Activated CD8-positive, alpha-beta memory T cell treated with anti-CD3 and anti-CD28 coated beads, Interleukin-2, amount 10 ng/mL, durations not matched to agents 7 days and 5 days (primary cell): Measurements from ENCODE around the gene PLA2G2C. TPM values are rescaled to one million over a fixed set of nuclear protein-coding genes. Genes with fewer than 3 reads are reported as not detected.

Source experiments
- ATAC-seq: fragments of 150-1000 bp; cut with Tn5 transposase; one replicate; pipeline ENCODE4 v1.10.0; 2021; ENCODE audit warnings: moderate library complexity
- CTCF ChIA-PET: fragments of 350-600 bp; sonication (Branson Sonifier 250); formaldehyde crosslinking; loops from one replicate; lab custom pipeline; 2021; ENCODE audit warnings: antibody characterized with exemption; lab: Charles Lee
- DNase-seq: peaks from one replicate; pipeline ENCODE4 v3.0.0-alpha.2; 2020
- H3K27ac Mint-ChIP-seq: one replicate; pipeline ENCODE4 v1.8.0; 2021; ENCODE audit warnings: mild to moderate bottlenecking, mixed read lengths
- H3K27me3 Mint-ChIP-seq: one replicate; pipeline ENCODE4 v1.8.0; 2021; ENCODE audit warnings: mixed read lengths
- H3K36me3 Mint-ChIP-seq: one replicate; pipeline ENCODE4 v1.8.0; 2021; ENCODE audit warnings: mild to moderate bottlenecking, mixed read lengths
- H3K4me1 Mint-ChIP-seq: one replicate; pipeline ENCODE4 v1.8.0; 2021; ENCODE audit warnings: mixed read lengths
- H3K4me3 Mint-ChIP-seq: one replicate; pipeline ENCODE4 v1.8.0; 2021; ENCODE audit warnings: mild to moderate bottlenecking, moderate library complexity, mixed read lengths
- H3K9me3 Mint-ChIP-seq: one replicate; pipeline ENCODE4 v1.8.0; 2022; ENCODE audit warnings: low read depth, mixed read lengths
- total RNA-seq, 2 experiments: library from RNA; stranded (reverse); gene quantifications; one replicate each; pipeline ENCODE4 v1.2.3, GENCODE V29; 2021

Gene PLA2G2C
- total RNA-seq, 2 experiments from 2014 or later = not detected

DNA sequence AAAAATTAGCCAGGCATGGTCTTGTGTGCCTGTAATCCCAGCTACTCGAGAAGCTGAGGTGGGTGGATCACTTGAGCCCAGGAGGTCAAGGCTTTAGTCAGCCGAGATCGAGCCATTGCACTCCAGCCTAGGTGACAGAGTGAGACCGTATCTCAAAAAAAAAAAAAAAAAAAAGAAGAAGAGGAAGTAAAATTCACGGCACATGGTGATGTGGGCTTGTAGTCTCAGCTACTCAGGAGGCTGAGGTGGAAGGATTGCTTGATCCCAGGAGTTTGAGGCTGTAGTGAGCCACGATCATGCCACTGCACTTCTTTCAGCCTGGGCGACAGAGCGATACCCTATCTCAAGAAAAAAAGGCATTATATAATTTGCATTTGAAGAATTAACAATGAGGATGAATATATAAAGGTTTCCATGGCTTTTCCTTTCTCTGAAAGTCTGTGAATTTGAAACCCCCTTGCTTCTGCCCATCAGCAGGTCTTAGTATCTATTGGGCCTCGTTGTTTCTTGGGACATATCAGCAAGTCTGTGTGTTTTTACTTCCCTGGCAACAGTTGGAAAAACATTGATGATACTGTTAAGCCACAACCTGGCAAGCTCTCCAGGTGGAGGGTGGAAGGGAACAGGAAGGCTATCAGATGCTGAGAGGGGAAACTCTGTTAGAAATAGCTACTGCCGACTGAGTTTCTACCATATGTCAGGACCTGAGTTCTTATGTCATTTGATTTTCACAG is 62.4 kb downstream of the PLA2G2C start:
- H3K27ac Mint-ChIP-seq = no peak overlapping the region
- ATAC-seq = no peak
- H3K9me3 Mint-ChIP-seq = no peaks in the 10 kb centered on the region
- no peaks in the 10 kb centered on the region for H3K36me3 Mint-ChIP-seq
- CTCF ChIA-PET = no interaction called here
- DNase-seq = no peak
- peaks cover 20% of the 10 kb centered on the region for H3K27me3 Mint-ChIP-seq
- peaks cover 2% of the 10 kb centered on the region for H3K4me1 Mint-ChIP-seq
- no peak overlapping the region for H3K4me3 Mint-ChIP-seq

DNA sequence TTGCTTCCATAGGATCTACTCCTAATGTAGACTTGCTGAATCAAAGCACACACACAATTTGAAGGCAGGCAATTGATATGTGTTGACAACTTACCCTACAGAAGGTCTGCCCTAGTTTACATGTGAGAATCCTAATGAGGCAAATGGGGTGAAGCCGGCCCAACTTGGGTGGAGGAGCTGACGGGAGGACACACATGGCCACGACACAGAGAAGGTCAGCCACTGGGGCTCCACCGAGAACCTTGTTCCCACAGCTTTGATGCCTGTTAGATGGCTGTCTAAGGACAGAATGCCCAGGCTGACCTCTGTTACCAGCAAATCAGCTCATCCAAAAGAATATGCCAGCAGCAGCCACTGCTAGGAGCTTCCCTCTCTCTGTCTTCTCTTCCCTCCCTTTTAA is 65.5 kb downstream of the PLA2G2C start:
- CTCF ChIA-PET = no interaction called here

DNA sequence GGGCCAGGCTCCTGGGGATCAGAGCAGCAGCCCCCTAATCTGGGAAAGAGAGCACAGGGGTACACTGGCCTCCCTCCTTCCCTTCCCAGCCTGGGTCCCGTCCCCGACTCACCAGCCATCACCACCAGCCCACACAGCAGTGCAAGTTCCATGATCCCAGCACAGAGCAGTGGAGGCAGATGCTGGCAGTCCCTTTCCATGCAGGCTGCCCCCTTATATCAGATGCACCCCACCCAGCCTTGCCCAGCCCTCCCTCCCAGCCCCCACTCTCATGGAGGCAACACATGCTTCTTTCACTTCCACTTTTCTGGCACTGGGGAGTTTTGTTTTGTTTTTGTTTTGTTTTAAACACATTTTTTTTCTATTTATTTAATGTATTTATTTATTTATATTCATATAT is 67.0 kb downstream of the PLA2G2C start, which contains the start of gene PLA2G2D:
Gene PLA2G2D (minus strand): TSS at position 190 of the 400 bp plus-strand sequence. CDS start 38 bp downstream, at position 152.
- H3K27ac Mint-ChIP-seq = no peak within 1 kb of the TSS
- H3K4me1 Mint-ChIP-seq = no peaks in the 10 kb centered on the region
- DNase-seq (no peak), ATAC-seq (no peak)
- CTCF ChIA-PET = no interaction called here
- no peaks in the 10 kb centered on the region for H3K36me3 Mint-ChIP-seq
- no peaks in the 10 kb centered on the region for H3K9me3 Mint-ChIP-seq
- no peak within 1 kb of the TSS for H3K4me3 Mint-ChIP-seq
- H3K27me3 Mint-ChIP-seq = peaks cover 27% of the 10 kb centered on the region

More for the DNA sequence above, 65.5 kb downstream of the PLA2G2C start:
- no peak for ATAC-seq
- no peak for DNase-seq
- Mint-ChIP-seq H3K36me3 (no peaks in the 10 kb centered on the region), H3K4me3 (no peak overlapping the region), H3K9me3 (no peaks in the 10 kb centered on the region), H3K4me1 (peaks cover under 1% of the 10 kb centered on the region), H3K27me3 (peaks cover 29% of the 10 kb centered on the region), H3K27ac (no peak overlapping the region)

DNA sequence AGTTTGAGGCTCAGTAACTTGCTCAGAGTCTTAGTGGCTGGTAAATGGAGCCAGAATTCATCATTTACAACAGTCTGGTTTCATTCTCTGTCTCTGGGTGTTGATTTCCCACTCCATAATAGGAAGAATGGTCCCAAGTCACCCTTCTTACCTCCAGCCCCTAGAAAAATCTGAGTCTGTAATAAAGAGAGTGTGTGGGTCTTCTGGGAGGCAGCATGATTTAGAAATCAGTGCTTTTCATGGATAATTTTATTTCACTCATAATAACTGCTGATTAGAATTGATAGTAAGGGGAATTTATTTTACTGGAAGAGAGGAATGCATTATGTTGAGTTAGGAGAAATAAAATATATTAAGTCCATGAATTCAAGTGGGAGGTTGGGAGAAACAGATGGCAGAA is 69.1 kb downstream of the PLA2G2C start:
- peaks cover 25% of the 10 kb centered on the region for H3K27me3 Mint-ChIP-seq
- CTCF ChIA-PET = interaction anchor here (1.2 kb wide), 1 partner anchor 25 kb away, joined by 3 read pairs; no protein-coding TSS in a partner anchor
- no peaks in the 10 kb centered on the region for H3K9me3 Mint-ChIP-seq
- H3K4me1 Mint-ChIP-seq = no peaks in the 10 kb centered on the region
- no peak overlapping the region for H3K4me3 Mint-ChIP-seq
- no peak for DNase-seq
- ATAC-seq = no peak
- H3K36me3 Mint-ChIP-seq = no peaks in the 10 kb centered on the region
- no peak overlapping the region for H3K27ac Mint-ChIP-seq

DNA sequence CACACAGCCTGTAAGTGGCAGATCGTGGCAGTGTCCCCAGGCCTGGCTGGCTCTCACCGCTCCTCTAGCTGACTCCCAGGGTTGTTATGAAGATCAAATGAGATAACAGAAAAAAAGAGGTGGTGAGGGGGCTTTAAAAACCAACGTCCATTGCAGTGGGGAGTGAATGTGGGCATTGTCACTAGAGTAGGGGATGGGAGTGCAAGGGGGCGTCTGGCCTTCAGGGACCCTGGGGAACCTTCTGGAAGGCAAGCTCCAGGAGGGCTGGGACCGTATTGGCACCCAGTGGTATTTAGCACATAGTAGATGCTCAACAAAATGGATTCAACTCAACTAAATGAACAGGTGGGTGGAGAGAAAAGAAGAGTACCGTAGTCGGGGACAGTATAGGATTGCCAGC is 70.4 kb downstream of the PLA2G2C start:
- Mint-ChIP-seq H3K27me3 (peaks cover 21% of the 10 kb centered on the region), H3K9me3 (no peaks in the 10 kb centered on the region), H3K27ac (no peak overlapping the region), H3K4me3 (no peak overlapping the region), H3K36me3 (no peaks in the 10 kb centered on the region), H3K4me1 (no peaks in the 10 kb centered on the region)
- CTCF ChIA-PET = no interaction called here
- ATAC-seq (no peak), DNase-seq (no peak)

DNA sequence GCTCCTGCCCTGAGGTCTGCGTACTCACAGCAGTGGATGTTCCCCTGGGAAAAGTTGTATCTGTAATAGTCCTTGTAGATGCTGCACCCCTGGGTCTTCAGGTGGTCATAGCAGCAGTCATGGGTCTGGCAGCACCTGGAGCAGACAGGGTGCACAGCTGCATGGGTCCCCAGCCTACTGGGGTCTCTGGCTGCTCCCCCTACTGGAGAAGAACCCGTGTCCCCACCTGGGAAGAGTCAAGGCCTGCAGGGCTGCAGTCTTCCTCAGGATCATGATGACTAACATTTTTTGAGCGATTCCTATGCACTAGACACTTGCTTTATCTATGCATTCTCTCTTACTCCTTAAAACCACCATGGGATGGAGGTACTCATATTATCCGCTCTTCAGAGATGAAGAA is 70.8 kb downstream of the PLA2G2C start:
- H3K27me3 Mint-ChIP-seq = peaks cover 20% of the 10 kb centered on the region
- no peak overlapping the region for H3K27ac Mint-ChIP-seq
- DNase-seq (no peak), ATAC-seq (no peak)
- CTCF ChIA-PET = no interaction called here
- H3K4me1 Mint-ChIP-seq = no peaks in the 10 kb centered on the region
- H3K36me3 Mint-ChIP-seq = no peaks in the 10 kb centered on the region
- no peak overlapping the region for H3K4me3 Mint-ChIP-seq
- H3K9me3 Mint-ChIP-seq = no peaks in the 10 kb centered on the region

DNA sequence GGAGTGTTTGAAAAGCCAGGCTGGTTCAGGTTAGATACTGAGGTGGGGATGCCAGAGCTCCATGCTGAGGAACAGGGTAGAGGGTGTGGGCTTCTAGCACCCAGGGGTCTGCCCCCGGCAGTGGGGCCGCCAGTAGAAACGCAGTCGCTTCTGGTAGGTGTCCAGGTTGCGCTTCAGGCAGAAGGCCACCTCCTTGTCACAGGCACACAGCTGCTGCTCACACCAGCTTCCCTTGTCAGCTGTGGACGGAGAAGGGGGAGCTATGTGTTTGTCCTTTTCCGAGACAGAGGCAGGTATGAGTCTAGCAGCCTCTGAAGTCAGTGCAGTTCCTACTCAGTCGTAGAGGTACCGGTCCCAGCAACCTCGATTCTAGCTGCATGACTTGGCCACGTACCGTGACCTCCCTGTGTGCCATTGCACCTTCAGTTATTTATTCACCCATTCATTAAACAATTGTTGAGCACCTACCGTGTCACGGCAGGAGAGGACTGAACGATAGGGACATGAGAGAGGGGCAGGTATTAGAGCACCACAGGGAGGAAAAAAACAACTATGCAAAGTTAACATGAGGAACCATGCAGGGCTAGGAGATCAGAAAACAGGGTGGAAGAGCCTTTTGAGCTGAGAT is 72.2 kb downstream of the PLA2G2C start:
- CTCF ChIA-PET = interaction anchor here (0.6 kb wide), 1 partner anchor 98 kb away, joined by 3 read pairs; no protein-coding TSS in a partner anchor
- H3K4me1 Mint-ChIP-seq = no peaks in the 10 kb centered on the region
- ATAC-seq = no peak

More for the DNA sequence above, 72.2 kb downstream of the PLA2G2C start:
- no peak overlapping the region for H3K4me3 Mint-ChIP-seq
- no peak overlapping the region for H3K27ac Mint-ChIP-seq
- DNase-seq = no peak
- no peaks in the 10 kb centered on the region for H3K36me3 Mint-ChIP-seq
- H3K27me3 Mint-ChIP-seq = peaks cover 13% of the 10 kb centered on the region
- no peaks in the 10 kb centered on the region for H3K9me3 Mint-ChIP-seq

Other genes starting within 250 kb of the PLA2G2C start
- gene PLA2G2A, start 206.9 kb downstream of the PLA2G2C start, total RNA-seq = not detected
- gene PLA2G5, start 116.3 kb downstream of the PLA2G2C start, total RNA-seq = not detected
- gene PLA2G2D, start 67.0 kb downstream of the PLA2G2C start, total RNA-seq = not detected
- gene PLA2G2F, start 47.2 kb downstream of the PLA2G2C start, total RNA-seq = not detected
- 1 to 10 TPM in 1 of 2 experiments, under 1 TPM in 1; 0.23 to 1.1 TPM for gene UBXN10, start 422 bp downstream of the PLA2G2C start, total RNA-seq
- not detected for gene VWA5B1, start 104.4 kb upstream of the PLA2G2C start, total RNA-seq